ENCODE data around the gene MYL10.
"Not testable (repeated sequence)": the region's sequence is repeated elsewhere in the genome, so short reads cannot be mapped to it uniquely, and the experiment has no call there.

MYL10 gene

GRCh38 chr7:101663747-101664146 is 34.7 kb upstream of the MYL10 start:
- Histone ChIP-seq H3K27me3 (ENCODE audit: control insufficient read depth in 5 of 5, insufficient read depth in 4 of 5, low read length in 5 of 5) (peaks cover 0 to 6% (median 4%) of the 10 kb centered on the region in 5 donors), H3K9ac (ENCODE audit: low read length in 5 of 5) (no peak overlapping the region), H3K36me3 (ENCODE audit: control insufficient read depth in 5 of 5, insufficient read depth in 5 of 5, low read length in 5 of 5) (no peaks in the 10 kb centered on the region), H3K4me3 (ENCODE audit: low read depth in 1 of 5, low read length in 5 of 5) (no peak overlapping the region), H3K27ac (ENCODE audit: low read depth, low read length) (no peak overlapping the region), H3K9me3 (ENCODE audit: control insufficient read depth in 5 of 5, low read length in 5 of 5) (peaks cover 0 to 9% (median 3%) of the 10 kb centered on the region in 5 donors), H3K4me1 (ENCODE audit: control insufficient read depth in 5 of 5, insufficient read depth in 5 of 5, low read length in 5 of 5) (no peaks in the 10 kb centered on the region)

- Histone ChIP-seq H3K9me3 (ENCODE audit: control insufficient read depth in 5 of 5, low read length in 5 of 5) (peaks cover 0 to 9% (median 3%) of the 10 kb centered on the region in 5 donors), H3K27me3 (ENCODE audit: control insufficient read depth in 5 of 5, insufficient read depth in 4 of 5, low read length in 5 of 5) (peaks cover 0 to 6% (median 4%) of the 10 kb centered on the region in 5 donors), H3K4me3 (ENCODE audit: low read depth in 1 of 5, low read length in 5 of 5) (no peak overlapping the region), H3K27ac (ENCODE audit: low read depth, low read length) (no peak overlapping the region), H3K36me3 (ENCODE audit: control insufficient read depth in 5 of 5, insufficient read depth in 5 of 5, low read length in 5 of 5) (no peaks in the 10 kb centered on the region), H3K4me1 (ENCODE audit: control insufficient read depth in 5 of 5, insufficient read depth in 5 of 5, low read length in 5 of 5) (no peaks in the 10 kb centered on the region), H3K9ac (ENCODE audit: low read length in 5 of 5) (no peak overlapping the region)
These were observed 33.4 kb upstream of the MYL10 start for GRCh38 chr7:101662447-101662998.

- Histone ChIP-seq H3K4me3 (ENCODE audit: low read depth in 1 of 5, low read length in 5 of 5) (no peak overlapping the region), H3K27ac (ENCODE audit: low read depth, low read length) (no peak overlapping the region), H3K9ac (ENCODE audit: low read length in 5 of 5) (no peak overlapping the region), H3K27me3 (ENCODE audit: control insufficient read depth in 5 of 5, insufficient read depth in 4 of 5, low read length in 5 of 5) (peaks cover 2 to 13% (median 10%) of the 10 kb centered on the region in 5 donors), H3K9me3 (ENCODE audit: control insufficient read depth in 5 of 5, low read length in 5 of 5) (peaks cover 0 to 9% (median 3%) of the 10 kb centered on the region in 5 donors), H3K4me1 (ENCODE audit: control insufficient read depth in 5 of 5, insufficient read depth in 5 of 5, low read length in 5 of 5) (no peaks in the 10 kb centered on the region), H3K36me3 (ENCODE audit: control insufficient read depth in 5 of 5, insufficient read depth in 5 of 5, low read length in 5 of 5) (no peaks in the 10 kb centered on the region)
These were observed 30.6 kb upstream of the MYL10 start for GRCh38 chr7:101659706-101660105.

GRCh38 chr7:101657171-101657570 is 28.1 kb upstream of the MYL10 start:
- peaks cover 0 to under 1% (median 0%) of the 10 kb centered on the region in 5 donors for H3K9me3 ChIP-seq (ENCODE audit: control insufficient read depth in 5 of 5, low read length in 5 of 5)
- no peak overlapping the region for H3K27ac ChIP-seq (ENCODE audit: low read depth, low read length)
- no peaks in the 10 kb centered on the region for H3K4me1 ChIP-seq (ENCODE audit: control insufficient read depth in 5 of 5, insufficient read depth in 5 of 5, low read length in 5 of 5)
- H3K4me3 ChIP-seq (ENCODE audit: low read depth in 1 of 5, low read length in 5 of 5), result no peak overlapping the region
- H3K36me3 ChIP-seq (ENCODE audit: control insufficient read depth in 5 of 5, insufficient read depth in 5 of 5, low read length in 5 of 5), result no peaks in the 10 kb centered on the region
- peaks cover 0 to 13% (median 10%) of the 10 kb centered on the region in 5 donors for H3K27me3 ChIP-seq (ENCODE audit: control insufficient read depth in 5 of 5, insufficient read depth in 4 of 5, low read length in 5 of 5)
- no peak overlapping the region for H3K9ac ChIP-seq (ENCODE audit: low read length in 5 of 5)

- Histone ChIP-seq H3K27me3 (ENCODE audit: control insufficient read depth in 5 of 5, insufficient read depth in 4 of 5, low read length in 5 of 5) (peaks cover 6 to 19% (median 11%) of the 10 kb centered on the region in 5 donors), H3K4me3 (ENCODE audit: low read depth in 1 of 5, low read length in 5 of 5) (no peak overlapping the region), H3K9me3 (ENCODE audit: control insufficient read depth in 5 of 5, low read length in 5 of 5) (no peaks in the 10 kb centered on the region), H3K4me1 (ENCODE audit: control insufficient read depth in 5 of 5, insufficient read depth in 5 of 5, low read length in 5 of 5) (no peaks in the 10 kb centered on the region), H3K9ac (ENCODE audit: low read length in 5 of 5) (no peak overlapping the region), H3K36me3 (ENCODE audit: control insufficient read depth in 5 of 5, insufficient read depth in 5 of 5, low read length in 5 of 5) (no peaks in the 10 kb centered on the region), H3K27ac (ENCODE audit: low read depth, low read length) (no peak overlapping the region)
These were observed 22.0 kb upstream of the MYL10 start for GRCh38 chr7:101651112-101651511.

GRCh38 chr7:101650579-101651081 is 21.5 kb upstream of the MYL10 start:
- Histone ChIP-seq H3K9me3 (ENCODE audit: control insufficient read depth in 5 of 5, low read length in 5 of 5) (no peaks in the 10 kb centered on the region), H3K4me3 (ENCODE audit: low read depth in 1 of 5, low read length in 5 of 5) (no peak overlapping the region), H3K9ac (ENCODE audit: low read length in 5 of 5) (no peak overlapping the region), H3K36me3 (ENCODE audit: control insufficient read depth in 5 of 5, insufficient read depth in 5 of 5, low read length in 5 of 5) (no peaks in the 10 kb centered on the region), H3K27ac (ENCODE audit: low read depth, low read length) (no peak overlapping the region), H3K27me3 (ENCODE audit: control insufficient read depth in 5 of 5, insufficient read depth in 4 of 5, low read length in 5 of 5) (peaks cover 6 to 19% (median 11%) of the 10 kb centered on the region in 5 donors), H3K4me1 (ENCODE audit: control insufficient read depth in 5 of 5, insufficient read depth in 5 of 5, low read length in 5 of 5) (no peaks in the 10 kb centered on the region)

GRCh38 chr7:101647876-101648275 is 18.8 kb upstream of the MYL10 start:
- peaks cover 6 to 21% (median 15%) of the 10 kb centered on the region in 5 donors for H3K27me3 ChIP-seq (ENCODE audit: control insufficient read depth in 5 of 5, insufficient read depth in 4 of 5, low read length in 5 of 5)
- not testable (repeated sequence) for H3K4me1 ChIP-seq (ENCODE audit: control insufficient read depth in 5 of 5, insufficient read depth in 5 of 5, low read length in 5 of 5); H3K9me3 ChIP-seq (ENCODE audit: control insufficient read depth in 5 of 5, low read length in 5 of 5); H3K36me3 ChIP-seq (ENCODE audit: control insufficient read depth in 5 of 5, insufficient read depth in 5 of 5, low read length in 5 of 5); H3K4me3 ChIP-seq (ENCODE audit: low read depth in 1 of 5, low read length in 5 of 5); H3K9ac ChIP-seq (ENCODE audit: low read length in 5 of 5); H3K27ac ChIP-seq (ENCODE audit: low read depth, low read length)

- H3K9ac ChIP-seq (ENCODE audit: low read length in 5 of 5), result no peak overlapping the region
- H3K27me3 ChIP-seq (ENCODE audit: control insufficient read depth in 5 of 5, insufficient read depth in 4 of 5, low read length in 5 of 5), result peaks cover 6 to 17% (median 14%) of the 10 kb centered on the region in 5 donors
- no peaks in the 10 kb centered on the region for H3K9me3 ChIP-seq (ENCODE audit: control insufficient read depth in 5 of 5, low read length in 5 of 5)
- H3K4me3 ChIP-seq (ENCODE audit: low read depth in 1 of 5, low read length in 5 of 5), result no peak overlapping the region
- H3K4me1 ChIP-seq (ENCODE audit: control insufficient read depth in 5 of 5, insufficient read depth in 5 of 5, low read length in 5 of 5), result no peaks in the 10 kb centered on the region
- no peak overlapping the region for H3K27ac ChIP-seq (ENCODE audit: low read depth, low read length)
- H3K36me3 ChIP-seq (ENCODE audit: control insufficient read depth in 5 of 5, insufficient read depth in 5 of 5, low read length in 5 of 5), result no peaks in the 10 kb centered on the region
These were observed 16.9 kb upstream of the MYL10 start for GRCh38 chr7:101645951-101646350.

- no peaks in the 10 kb centered on the region for H3K9me3 ChIP-seq (ENCODE audit: control insufficient read depth in 5 of 5, low read length in 5 of 5)
- no peak overlapping the region for H3K9ac ChIP-seq (ENCODE audit: low read length in 5 of 5)
- H3K27ac ChIP-seq (ENCODE audit: low read depth, low read length), result no peak overlapping the region
- H3K36me3 ChIP-seq (ENCODE audit: control insufficient read depth in 5 of 5, insufficient read depth in 5 of 5, low read length in 5 of 5), result no peaks in the 10 kb centered on the region
- no peaks in the 10 kb centered on the region for H3K4me1 ChIP-seq (ENCODE audit: control insufficient read depth in 5 of 5, insufficient read depth in 5 of 5, low read length in 5 of 5)
- H3K27me3 ChIP-seq (ENCODE audit: control insufficient read depth in 5 of 5, insufficient read depth in 4 of 5, low read length in 5 of 5), result peaks cover 0 to 9% (median 6%) of the 10 kb centered on the region in 5 donors
- H3K4me3 ChIP-seq (ENCODE audit: low read depth in 1 of 5, low read length in 5 of 5), result no peak overlapping the region
These were observed 15.8 kb upstream of the MYL10 start for GRCh38 chr7:101644879-101645278.

GRCh38 chr7:101639127-101639526 is 10.0 kb upstream of the MYL10 start:
- not testable (repeated sequence) for H3K4me1 ChIP-seq (ENCODE audit: control insufficient read depth in 5 of 5, insufficient read depth in 5 of 5, low read length in 5 of 5); H3K27ac ChIP-seq (ENCODE audit: low read depth, low read length); H3K36me3 ChIP-seq (ENCODE audit: control insufficient read depth in 5 of 5, insufficient read depth in 5 of 5, low read length in 5 of 5); H3K9me3 ChIP-seq (ENCODE audit: control insufficient read depth in 5 of 5, low read length in 5 of 5); H3K4me3 ChIP-seq (ENCODE audit: low read depth in 1 of 5, low read length in 5 of 5); H3K9ac ChIP-seq (ENCODE audit: low read length in 5 of 5); H3K27me3 ChIP-seq (ENCODE audit: control insufficient read depth in 5 of 5, insufficient read depth in 4 of 5, low read length in 5 of 5)
